ENCODE measurements around the gene TMEM200B. TPM values are rescaled to one million over a fixed set of nuclear protein-coding genes. Genes with fewer than 3 reads are reported as not detected.

TMEM200B gene
- 0.63 and 1.5 TPM in 2 replicates for total RNA-seq

DNA sequence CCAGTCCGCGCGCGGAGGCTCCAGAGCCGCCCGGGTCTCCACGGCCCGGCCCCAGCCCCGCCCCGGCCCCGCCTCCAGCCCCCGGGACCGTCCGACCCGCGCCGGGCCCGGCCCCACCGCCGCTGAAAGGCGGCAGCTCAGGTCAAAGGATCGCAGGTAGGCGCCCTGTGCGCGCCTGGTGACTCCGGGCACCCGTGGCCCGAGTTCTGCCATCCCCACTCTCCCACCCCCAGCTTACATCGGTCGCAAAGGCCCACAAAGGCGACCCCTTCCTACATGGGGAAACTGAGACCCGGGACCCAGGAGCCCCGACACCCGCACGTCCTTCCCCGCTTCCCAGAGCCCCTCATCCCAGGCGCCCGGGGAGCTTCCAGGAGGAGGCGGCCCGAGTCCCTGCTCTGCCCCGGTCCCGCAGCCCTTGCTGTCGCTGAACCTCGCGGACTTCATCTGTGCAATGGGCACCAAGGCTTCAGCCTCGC lies at the start of gene TMEM200B:
TMEM200B (minus strand) TSS at position 17 of the 479 bp plus-strand sequence. CDS start 2,075 bp downstream, outside the sequence.

Other genes with a start within 250 kb of the TMEM200B start
- gene EPB41, start 209.3 kb downstream of the TMEM200B start, total RNA-seq = 26.1 and 26.5 TPM in 2 replicates
- 43.6 and 52.5 TPM in 2 replicates for gene SRSF4, start 58.0 kb upstream of the TMEM200B start, total RNA-seq
- gene MECR, start 107.0 kb upstream of the TMEM200B start, total RNA-seq = 34.6 and 37.7 TPM in 2 replicates
- gene PTPRU, start 112.6 kb upstream of the TMEM200B start, total RNA-seq = 71.7 and 126 TPM in 2 replicates

Data from airway epithelial cell (primary cell).